HL-60/S4 treated with phorbol 12-myristate 13-acetate at 8.2 ng/mL for 4 days and 3 days (cell line): ENCODE measurements around the gene EPHX1.
"Not testable (repeated sequence)": the region's sequence is repeated elsewhere in the genome, so short reads cannot be mapped to it uniquely, and the experiment has no call there.

Experiments used
- in situ Hi-C: fragments of 300-500 bp; cut with MboI; formaldehyde crosslinking; loops from 2 replicates; pipeline ENCODE4 v1.15.0; 2022; ENCODE audit warnings: low sequenced_read_pairs

The EPHX1 gene

DNA sequence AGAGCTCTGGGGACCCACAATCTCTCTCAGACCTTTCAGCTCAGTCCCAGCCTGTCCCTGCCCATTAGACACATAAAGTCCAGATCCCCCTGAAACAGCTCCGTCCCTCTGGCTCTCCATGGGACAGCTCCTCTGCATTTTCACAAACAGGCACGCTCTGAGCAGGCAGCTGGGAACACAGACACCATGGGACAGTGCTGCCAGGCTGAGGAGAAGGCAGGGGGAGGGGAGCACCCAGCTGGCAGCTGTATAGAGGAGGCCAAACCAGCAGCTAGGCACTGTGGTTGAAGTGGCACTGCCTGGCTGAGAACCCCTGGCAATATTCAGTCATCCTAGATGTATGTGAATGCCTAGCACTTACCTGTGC, 70.3 kb downstream of the EPHX1 start:
- in situ Hi-C loops: no loop called here

DNA sequence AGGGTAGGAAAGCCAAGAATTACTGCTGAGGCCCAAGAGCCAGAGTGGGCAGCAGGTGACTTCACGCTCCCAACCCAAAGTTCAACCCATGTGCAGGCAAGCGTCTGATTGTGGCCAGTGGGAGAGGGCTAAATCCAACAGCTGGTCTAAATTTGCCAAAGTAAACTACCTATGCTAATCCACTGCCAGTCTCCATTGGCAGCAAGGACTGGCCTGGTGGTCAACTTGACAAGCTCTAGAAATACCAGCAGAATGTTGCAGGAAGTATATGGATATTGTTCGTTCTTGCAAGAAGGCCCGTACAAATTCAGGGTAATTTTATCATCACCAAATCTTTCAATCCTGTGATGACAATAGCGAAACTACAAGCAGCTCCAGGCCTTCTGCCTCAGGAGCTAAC, 70.7 kb downstream of the EPHX1 start:
- in situ Hi-C loops: no loop called here

DNA sequence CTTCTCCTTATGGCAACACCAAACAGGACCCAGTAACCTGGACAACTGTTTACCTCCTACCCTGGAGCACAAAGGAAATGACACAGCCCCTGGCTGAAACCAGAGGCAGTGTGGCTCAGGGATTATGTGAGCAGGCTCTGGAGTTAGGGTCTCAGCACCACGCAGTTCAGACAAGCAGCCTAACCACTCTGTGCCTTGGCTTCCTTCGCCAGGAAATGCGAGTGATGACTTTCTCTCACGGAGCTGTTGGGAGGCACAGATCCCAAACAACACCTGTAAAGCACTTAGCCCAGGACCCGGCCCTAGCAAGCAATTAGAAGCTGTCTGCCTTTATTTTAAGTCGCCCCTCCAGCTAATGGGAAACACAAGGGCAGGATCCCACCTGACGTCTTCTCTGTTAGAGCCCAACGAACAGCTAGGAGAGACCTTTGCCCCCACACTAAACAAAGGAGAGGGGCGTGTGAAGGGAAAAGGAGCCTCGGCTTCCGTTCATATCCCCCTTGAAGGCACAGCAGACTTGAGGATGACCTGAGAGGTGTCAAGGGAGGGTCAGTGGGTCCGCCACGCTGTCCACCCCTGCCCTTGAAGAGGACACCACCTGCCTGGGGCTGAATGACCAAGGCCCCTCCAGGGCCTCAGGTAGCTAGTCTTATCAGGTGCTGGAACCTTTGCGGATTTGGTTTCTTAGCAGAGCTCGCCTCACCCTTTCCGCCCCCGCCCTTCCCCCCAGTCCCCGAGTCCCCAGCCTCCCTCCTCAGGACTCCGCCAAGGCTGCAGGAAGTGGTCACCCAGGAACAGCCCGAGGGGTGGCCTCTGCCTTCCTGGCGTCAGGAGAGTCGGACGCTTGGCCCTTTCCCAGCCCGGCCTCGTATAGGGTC, 71.4 kb downstream of the EPHX1 start:
- in situ Hi-C loops: no loop called here

DNA sequence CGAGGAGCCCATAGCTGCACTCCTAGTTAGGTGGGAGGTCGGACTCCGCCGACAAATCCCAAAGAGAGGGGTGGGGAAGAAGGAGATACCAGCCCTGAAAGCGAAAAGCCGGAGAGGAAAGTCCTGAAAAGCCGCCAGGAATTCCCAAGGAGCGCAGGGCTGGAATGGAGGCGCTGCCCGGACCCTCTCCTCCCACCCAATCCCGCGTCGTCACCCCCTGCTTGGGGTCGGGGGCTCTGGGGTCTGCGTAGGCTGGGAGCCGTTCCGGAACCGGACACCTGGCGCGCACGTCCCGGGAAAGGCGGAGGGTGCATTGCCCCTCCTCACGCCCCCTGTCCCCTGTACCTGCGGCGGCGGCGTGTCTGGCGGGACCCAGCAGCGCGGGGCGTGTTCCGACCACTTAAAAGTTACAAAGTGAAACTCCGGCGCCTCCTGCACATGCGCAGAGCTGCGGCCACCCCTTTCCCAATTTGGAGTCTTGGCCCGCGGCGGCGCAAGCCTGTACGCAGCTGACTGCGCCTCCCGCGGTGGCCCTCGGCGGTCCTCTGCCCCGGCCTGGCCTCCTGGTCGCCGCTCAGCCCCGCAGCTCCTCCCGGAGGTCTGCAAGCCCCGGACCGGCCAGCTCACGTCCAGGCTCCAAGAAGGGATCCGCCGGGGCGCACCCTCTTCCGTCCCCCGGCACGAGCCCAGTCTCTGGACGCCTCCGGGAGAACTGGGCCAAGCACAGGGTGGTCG, 72.2 kb downstream of the EPHX1 start, which contains the start of gene TMEM63A:
TSS of gene TMEM63A (minus strand) at position 422 of the 735 bp plus-strand sequence. CDS start 4,800 bp downstream, outside the sequence.
- in situ Hi-C loops: no loop called here

DNA sequence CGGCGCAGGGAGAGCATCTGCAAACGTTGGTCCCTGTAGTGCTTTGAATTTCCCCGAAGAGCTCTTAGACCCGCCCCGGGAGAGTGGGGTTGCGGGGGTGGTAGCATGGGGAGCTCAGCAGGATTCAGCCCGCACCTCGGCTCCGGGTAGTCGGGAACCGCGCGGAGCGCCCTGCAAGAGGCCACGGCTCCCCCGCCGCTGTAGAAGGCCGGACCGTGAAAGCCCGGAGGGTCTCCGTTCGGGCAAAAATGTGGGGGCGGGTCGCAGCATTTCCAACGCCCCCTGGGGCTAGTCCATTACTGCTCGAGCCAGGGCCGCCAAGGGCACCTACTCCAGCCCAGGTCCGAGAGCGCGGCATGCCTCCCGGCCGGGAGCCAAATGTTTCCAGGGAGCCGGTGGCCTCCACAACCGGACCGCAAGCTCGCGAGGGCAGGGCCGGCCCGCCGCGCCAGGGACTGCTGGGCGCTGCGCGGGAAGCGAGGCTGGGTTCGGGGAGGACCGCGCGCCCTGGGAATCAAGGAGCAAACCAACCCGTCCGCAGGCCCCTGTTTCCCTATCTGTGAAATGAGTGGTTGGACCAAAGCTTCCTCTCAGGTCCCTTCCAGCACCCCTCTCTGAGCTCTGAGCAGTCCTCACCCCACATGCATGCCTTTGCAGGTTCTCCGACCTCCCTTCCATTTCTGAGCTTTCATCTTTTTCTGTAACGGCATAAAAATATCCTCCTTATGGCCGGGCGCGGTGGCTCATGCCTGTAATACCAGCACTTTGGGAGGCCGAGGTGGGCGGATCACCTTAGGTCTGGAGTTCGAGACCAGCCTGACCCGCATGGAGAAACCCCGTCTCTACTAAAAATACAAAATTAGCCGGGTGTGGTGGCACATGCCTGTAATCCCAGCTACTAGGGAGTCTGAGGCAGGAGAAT, 73.0 kb downstream of the EPHX1 start:
- in situ Hi-C loops: no loop called here

DNA sequence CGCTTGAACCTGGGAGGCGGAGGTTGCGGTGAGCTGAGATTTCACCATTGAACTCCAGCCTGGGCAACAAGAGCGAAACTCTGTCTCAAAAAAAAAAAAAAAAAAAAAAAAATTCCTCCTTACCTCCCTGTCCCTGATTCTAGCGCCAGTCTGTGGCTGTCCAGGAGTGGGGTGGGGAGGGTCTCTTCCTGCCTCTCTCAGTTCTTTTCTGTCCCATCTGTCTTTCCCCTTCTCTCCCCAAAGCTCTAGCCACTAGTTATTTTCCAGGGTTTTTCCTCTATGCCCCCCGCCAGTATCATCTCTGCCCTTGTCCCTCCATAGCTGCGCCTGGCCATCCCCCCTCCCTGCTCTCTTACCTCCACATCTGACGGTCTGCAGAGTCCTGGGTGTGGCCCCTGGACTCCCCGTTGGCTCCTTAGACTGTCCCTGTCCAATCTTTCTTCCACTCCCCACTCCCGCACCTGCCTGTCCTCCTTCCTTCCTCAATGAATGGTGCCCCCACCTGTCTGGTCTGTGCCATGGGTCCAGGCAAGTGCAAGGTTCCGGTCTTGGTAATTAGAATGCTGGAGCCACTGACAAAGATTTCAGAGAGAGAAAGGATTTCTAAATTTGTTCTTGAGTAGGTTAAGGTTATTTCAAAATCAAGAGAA, 73.8 kb downstream of the EPHX1 start:
- in situ Hi-C loops: no loop called here

DNA sequence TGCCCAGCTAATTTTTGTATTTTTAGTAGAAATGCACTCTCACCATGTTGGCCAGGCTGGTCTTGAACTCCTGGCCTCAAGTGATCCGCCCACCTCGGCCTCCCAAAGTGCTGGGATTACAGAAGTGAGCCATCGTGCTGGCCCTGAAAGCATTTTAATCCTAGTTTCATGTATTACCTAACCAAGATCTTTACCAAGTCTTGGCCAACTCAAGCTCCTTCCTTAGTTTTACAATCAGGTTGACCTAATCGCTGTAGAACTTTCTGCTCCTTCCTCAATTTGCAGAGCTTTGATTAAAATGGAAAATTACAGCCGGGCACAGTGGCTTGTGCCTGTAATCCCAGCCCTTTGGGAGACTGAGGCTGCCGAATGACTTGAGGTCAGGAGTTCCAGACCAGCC, 75.4 kb downstream of the EPHX1 start:
- in situ Hi-C loops: no loop called here

DNA sequence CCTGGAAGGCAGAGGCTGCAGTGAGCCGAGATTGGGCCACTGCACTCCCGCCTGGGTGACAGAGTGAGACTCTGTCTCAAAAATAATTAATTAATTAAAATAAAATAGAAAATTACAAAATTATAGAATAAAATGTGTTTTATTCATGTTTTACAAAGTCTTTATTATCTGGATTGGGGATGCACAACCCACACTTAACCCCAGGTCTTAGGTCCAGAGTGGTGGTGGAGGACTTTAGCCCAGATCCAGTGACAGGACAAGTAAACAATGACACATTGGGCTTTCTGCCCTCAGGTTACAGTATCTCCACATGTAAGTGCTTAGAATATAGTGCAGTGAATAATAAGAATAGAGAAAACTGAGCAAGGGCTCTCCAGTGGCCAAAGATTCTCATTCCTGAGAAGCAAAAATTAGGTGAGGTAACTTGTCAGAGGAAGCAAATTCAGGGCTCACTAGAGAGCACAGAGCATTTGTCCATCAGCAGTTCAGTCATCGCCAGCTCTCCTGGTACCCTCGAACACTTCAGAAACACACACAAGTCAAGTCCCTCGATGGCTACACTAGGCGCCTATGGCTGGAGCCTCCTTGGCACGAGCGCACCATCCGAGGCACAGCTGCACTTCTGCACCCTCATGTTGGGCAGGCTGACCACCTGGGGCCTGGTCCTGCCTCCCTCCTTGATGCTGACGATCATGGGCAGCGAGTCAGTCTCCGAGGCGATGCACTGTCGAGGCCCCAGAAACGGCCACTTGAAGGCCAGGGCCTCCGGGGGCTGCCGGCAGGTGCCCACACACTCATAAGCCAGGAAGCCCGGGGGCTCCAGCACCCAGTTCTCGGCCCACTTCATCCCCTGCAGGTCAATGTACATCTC, 76.5 kb downstream of the EPHX1 start:
- in situ Hi-C loops: no loop called here

DNA sequence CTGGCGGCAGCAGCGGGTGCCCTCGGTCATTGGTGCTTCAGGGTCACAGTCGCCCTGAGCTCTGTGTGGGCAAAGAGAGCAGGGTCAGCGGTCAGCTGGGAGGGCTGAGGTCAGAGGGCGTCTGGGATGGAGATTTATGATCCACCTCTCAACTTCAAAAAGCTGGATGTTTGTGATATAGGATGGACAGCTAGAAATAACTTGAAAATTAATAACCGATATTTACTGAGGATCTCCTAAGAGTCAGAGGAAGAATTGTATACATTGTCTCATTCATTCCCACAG, 77.0 kb downstream of the EPHX1 start:
- in situ Hi-C loops: no loop called here

DNA sequence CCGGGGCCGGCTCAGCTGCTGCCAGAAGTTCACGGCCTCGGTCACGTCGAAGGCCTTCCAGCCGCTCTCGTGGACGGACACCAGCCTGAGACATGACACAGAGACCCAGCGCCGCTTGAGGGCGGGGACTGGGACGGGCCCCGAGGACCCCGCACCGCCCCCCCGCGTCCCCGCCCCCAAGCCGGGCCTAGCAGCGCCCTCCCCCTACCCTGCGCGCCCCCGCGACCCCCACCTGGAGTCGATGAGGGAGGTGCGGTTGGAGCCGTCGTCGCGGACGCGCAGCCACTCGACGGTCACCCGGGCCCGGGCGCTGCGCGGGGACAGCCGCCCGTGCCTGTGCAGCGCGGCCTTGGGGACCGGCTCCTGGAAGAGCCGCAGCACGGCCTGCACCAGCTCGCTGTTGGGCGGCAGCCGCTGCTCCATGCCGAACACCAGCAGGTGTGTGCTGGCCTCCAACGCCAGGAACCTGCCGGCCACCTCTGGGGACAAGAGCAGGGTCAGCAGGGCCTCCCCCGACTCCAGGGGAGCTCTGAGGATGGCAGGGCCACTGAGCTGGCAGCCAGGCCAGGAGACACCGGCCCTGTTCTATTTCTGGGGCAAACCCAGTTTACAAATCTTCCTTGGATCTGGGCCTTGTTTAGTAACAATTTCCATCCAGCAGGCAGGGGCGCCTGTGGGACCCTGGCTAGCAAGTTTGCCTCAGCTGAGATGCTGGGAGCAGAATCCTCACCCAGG, 77.8 kb downstream of the EPHX1 start:
- in situ Hi-C loops: not testable (repeated sequence)

DNA sequence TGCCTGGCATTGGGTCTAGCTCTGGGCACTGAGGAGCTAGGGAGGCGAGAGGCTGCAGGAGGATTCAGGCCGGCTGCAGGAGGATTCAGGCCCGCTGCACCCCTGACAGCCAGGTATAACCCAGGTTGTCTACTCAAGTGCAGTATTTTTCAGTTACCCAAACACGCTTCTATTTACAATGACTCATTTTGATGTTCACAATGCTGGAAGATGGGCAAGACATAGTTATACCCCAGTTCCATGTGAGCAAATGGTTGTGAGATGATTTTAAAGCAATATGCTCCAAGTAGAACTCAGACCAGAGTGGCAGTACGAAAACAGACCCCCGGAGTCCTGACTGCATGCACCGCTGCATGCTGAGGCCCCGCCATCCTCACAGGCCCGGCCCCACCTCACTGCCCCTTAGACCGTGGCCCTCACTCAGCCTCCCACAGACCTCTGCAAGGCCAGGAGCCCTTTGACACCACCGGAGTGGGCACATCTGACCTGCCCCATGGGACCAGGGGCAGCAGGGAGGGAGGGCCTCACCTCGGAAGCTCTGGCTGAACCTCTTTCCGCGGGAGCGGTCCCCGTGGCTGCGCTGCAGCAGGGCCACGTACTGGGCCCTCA, 78.5 kb downstream of the EPHX1 start:
- in situ Hi-C loops: no loop called here

DNA sequence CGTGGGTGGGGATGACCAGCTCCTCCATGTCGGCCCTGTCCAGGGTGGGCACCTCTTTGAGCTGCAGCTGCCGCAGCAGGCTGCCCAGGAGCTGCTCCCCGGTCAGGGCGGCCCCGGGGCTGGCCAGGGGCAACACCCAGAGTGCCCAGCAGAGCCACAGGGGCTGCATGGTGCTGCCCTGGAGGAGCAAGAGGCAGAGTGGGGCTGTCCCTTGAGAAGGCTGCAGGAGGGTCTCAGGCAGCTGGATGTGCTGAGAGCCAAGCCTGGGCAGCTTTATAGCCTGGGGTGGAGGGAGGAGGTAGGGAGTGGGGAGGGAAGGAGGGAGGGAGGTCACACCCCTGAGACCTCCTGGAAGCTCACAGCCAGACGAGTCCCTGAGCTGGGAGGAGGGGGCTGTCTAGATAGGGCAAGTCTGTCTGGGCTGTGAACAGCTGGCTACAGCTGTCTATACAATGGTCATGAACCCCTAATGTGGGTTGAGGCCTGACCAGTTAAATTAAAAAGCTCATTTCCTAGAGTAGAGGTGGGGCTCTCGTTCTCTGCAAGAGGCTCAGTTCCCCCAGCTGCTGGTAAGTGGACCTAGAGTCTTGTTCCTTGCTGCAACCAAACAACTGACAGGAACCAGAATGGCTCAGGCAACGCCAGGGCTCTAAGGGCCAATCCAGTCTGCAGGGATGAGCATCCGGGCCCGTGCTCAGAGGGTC, 79.1 kb downstream of the EPHX1 start, which contains the start of gene LEFTY1:
TSS of gene LEFTY1 (minus strand) at position 249 of the 704 bp plus-strand sequence. CDS start at position 169, 80 bp downstream.
- in situ Hi-C loops: no loop called here

DNA sequence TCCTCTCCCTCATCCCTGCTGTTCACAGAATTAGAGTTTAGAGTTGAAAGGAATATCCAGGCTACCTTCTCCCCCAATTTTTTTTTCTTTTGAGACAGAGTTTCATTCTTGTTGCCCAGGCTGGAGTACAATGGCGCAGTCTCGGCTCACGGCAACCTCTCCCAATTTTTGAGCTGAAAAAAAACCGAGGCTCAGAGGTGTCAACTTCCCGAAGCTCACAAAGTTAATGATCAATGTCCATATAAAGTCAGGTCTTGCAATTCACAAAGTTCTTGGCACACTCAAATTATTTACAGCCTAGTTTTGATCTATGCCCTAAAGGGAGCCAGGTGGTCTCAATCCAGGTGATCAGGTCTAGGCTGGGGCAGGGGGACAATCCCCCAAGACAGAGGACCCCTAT, 79.8 kb downstream of the EPHX1 start:
- in situ Hi-C loops: no loop called here

DNA sequence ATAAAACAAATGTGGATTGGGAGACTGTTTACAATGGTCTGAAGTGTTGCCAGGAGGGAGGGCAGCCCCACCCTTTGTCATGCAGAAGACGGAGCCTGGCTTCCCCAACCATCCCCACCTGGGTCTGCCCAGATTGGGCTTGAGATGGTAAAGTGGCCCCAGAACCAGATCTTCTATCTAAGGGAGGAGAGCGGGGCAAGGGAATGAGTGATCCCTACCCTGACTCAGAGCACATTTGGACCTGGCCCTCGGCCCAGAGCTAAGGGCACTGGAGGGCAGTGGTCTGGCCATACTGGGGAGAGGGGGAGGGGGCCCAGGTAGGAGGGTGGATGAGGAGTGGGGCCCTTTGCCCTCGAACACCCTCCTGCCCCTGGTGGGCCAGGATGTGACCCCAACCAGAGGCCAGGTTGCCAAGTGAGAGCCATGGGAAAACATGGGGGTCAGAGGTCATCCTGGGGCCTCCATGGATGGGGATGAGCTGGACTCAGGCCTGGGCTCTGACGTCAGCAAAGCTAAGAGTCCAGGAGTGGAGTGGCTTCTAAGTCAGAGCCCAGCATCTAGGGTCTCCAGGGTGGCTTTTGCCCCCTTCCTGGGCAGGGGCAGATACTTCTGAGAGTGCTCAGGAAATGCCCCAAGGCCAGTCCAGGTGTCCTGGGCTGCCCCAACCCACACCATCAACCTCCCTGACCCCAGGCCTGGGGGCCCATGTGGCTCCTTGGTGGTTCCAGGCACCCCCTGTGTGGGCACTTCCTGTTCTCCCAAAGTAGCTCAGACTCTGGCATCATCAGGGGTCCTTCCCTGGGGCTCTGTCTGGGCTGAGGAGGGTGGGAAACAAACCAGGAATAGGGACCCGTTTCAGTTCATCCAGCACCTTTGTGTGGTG, 80.7 kb downstream of the EPHX1 start:
- in situ Hi-C loops: no loop called here

DNA sequence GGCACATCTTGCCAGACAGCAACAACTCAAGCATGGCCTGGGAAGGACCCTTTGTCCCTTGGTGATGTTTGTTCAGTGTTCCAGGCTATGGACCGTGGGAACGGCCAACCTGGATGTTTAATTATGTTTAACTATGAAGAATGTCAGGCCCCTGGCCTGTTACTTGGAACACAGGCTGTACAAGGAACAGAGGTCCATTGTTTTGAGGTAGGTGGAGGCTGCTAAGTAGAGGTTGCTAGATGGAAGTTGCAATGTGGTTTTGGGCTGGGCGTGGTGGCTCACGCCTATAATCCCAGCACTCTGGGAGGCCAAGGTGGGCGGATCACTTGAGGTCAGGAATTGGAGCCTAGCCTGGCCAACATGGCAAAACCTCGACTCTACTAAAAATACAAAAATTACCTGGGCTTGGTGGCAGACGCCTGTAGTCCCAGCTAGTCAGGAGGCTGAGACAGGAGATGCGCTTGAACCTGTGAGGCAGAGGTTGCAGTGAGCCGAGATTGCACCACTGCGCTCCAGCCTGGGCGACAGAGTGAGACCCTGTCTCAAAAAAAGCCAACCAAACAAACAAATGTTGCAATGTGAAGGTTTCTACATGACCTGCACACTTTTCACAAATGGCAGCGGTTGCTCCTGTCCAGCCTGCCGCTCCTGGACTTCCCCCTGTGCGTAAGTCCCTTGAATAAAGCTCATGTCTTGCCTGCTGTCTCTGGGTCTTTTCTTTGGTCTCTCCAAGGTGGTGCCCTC, 81.5 kb downstream of the EPHX1 start:
- in situ Hi-C loops: no loop called here

DNA sequence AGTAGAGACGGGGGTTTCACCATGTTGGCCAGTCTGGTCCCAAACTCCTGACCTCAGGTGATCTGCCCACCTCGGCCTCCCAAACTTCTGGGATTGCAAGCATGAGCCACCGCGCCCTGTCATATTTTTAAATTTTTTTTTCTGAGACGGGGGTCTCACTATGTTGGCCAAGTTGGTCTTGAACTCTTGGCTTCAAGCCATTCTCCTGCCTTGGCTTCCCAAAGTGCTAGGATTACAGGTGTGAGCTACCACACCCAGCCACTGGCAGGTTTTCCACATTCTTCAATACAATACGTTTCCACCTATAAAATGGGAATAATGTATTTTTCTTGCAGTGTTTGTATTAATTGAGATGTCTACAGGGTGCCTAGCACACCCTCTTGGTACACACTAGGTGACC, 82.4 kb downstream of the EPHX1 start:
- in situ Hi-C loops: no loop called here
